AG10803 (cell line): ENCODE measurements around the gene EIF3I.
A peak's percentile ranks its signal among the peaks of the same experiment; 100 is the strongest.

ENCODE experiments used
- DNase-seq: peaks from one replicate; pipeline ENCODE4 v3.0.0; 2010; ENCODE audit warnings: low read depth
- H3K4me3 ChIP-seq: 2 replicates; pipeline ENCODE4 v1.5.1; 2011; ENCODE audit warnings: mild to moderate bottlenecking, low read length, control low read depth
- CTCF ChIP-seq: conservative IDR thresholded peaks from 2 replicates; pipeline ENCODE4 v1.5.1; 2011; ENCODE audit warnings: mild to moderate bottlenecking, low read length, control low read depth, inconsistent platforms

EIF3I gene

DNA sequence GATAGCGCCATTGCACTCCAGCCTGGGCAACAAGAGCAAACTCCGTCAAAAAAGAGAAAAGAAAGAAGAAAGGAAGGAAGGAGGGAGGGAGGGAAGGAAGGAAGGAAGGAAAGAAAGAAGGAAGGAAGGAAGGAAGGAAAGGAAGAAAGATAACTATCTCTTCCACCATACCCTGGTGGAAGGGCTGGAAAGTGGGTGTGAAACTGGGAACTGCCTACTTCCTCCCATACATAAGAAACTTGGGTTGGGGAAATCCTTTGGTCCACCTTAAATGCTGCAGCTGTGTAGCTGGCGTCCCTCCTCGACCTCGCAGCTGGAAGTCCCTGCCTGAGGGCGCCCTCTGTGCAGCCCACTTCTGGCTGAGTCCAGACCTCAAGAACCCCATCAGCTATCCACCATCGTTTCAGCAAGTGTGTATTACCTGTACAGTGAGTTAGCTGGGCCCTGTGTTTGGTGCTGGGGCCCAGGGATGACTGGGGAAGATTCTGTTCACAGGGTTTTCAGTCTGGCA lies 20.2 kb downstream of the EIF3I start:
- peak overlapping the region; percentile 31 for H3K4me3 ChIP-seq
- no peak for TF ChIP-seq CTCF
- peak; percentile 32 for DNase-seq

DNA sequence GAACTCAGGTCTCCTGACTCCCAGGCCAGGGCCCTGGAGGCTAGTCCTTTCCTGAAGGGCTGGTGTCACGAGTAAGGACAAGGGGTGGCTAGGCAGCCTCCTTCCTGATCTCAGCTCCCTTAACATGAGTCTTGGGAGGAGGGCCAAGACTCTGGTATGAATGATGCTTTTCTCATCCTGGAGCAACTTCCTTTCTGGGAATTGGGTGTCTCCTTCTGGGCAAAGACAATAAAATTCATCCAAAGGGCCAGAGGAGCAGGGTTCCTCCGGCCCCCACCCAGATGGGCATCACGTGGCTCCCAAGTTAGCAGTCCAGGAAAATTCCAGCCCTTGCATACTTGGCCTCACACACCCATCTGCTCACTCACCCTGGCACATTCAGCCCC lies 24.7 kb downstream of the EIF3I start, which contains the start of gene FAM167B:
FAM167B (plus strand) TSS at position 335 of the 386 bp plus-strand sequence. CDS start 200 bp downstream, outside the sequence.
- DNase-seq: peak; percentile 94
- H3K4me3 ChIP-seq: no peak within 1 kb of the TSS
- peak; percentile 7; the same call in 1 of the 2 replicates for TF ChIP-seq CTCF

DNA sequence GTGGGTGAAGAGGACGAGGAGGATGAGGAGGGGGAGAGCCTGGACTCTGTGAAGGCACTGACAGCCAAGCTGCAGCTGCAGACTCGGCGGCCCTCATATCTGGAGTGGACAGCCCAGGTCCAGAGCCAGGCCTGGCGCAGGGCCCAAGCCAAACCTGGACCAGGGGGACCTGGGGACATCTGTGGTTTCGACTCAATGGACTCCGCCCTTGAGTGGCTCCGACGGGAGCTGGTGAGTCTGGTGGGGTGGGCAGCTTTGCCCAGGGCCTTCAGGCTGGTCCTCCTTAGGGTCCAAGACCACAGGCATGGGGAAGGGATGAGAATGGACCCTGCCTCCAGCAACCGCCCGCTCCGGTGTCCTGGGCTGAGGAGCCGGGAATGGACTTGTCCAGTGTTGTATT lies 25.2 kb downstream of the EIF3I start:
- H3K4me3 ChIP-seq: no peak overlapping the region
- TF ChIP-seq CTCF: no peak
- no peak for DNase-seq

DNA sequence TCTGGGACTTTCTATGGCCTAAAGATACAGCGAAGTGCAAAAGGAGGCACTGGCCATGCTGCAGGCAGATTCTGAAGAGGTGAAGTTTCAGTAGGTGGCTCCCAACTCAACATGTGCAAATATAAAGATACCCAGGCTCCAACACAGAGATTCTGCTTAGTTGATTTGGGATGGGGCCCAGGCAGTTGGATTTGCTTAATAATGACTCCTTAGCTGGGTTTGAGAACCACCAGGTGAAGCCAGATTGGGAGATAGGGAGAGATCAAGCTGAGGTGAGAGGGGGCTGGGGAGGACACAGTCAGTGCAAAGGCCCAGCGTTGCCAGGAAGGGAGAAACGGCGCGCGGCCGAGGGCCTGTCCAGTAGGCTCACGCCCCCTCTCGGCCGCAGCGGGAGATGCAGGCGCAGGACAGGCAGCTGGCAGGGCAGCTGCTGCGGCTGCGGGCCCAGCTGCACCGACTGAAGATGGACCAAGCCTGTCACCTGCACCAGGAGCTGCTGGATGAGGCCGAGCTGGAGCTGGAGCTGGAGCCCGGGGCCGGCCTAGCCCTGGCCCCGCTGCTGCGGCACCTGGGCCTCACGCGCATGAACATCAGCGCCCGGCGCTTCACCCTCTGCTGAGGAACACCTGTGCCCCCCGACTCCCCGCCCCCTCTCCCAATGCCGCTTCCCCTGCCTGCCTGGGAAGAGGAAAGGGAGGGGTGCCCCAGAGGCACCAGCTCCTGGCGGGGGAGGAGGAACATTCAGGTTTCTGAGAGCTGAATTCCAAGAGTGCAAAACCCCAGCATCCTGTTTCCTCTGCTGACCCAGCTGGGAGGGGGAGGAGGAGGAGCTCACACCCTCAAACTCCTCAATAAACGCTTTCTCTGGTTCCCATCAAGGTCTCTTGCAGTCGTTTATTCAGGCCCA lies 26.0 kb downstream of the EIF3I start:
- DNase-seq: peak; percentile 57
- no peak overlapping the region for H3K4me3 ChIP-seq
- peak; percentile 65 for TF ChIP-seq CTCF

DNA sequence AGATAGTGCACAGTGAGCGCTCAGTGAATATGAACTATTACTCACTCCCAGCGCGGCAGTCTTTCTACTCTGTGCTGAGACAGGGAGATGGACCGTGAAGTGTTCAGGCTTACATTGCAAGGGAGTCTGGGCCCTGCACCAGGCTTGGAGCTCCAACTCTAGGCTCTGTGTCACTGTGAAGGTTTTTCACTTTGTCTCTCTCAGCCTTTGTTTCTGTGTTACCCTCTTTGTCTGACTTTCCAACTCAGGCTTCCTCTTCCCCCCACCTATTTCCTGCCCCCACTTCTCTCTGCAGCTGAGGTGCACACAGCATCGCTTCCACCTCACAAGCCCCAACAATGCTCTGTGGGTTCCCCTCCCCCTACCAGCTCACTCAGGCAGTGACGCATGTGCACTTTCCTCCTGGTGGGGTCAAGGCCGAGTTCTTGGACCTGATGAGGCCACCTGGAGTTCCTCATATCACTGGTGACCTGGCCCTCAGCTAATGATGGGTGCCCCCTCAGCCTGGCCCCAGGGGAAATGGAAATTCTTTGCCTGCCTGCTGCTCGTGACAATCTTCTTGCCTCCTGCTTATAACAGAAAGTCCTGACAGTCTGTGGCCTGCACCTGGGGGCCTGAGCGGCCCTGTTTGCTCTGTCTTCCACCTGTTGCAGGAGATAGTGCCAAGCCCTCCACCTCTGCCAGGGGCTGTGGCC lies 27.8 kb downstream of the EIF3I start:
- TF ChIP-seq CTCF: no peak
- DNase-seq: no peak
- H3K4me3 ChIP-seq: no peak overlapping the region

- no peak for TF ChIP-seq CTCF
Measured at GRCh38 chr1:32250893-32251716, 28.9 kb downstream of the EIF3I start, which contains the start of gene LCK. LCK (plus strand) TSS chr1:32251265; CDS start chr1:32274330, 23,065 bp downstream.

More at GRCh38 chr1:32250893-32251716, 28.9 kb downstream of the EIF3I start, which contains the start of gene LCK:
- no peak for DNase-seq
- H3K4me3 ChIP-seq: no peak within 1 kb of the TSS
